Measurements from ENCODE around the gene ADCY3.

The ADCY3 gene

DNA sequence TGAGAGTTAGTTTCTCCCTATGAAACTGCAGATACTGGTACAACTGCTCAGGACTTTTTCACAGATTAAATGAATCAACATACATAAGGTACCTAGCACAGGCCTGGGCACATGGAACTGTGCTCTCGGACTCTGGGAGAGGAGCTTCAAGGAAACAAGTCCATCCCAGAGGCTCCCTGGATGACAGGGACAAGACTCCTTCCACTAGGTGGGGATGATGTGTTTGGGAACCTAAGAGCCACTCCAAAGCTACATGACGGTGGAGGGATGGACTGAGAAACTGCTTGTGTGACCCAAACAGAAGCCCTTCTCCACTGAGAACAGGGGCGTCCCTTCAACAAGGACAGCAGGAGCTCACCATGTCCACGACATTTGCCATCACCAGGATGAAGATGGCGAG is 89.7 kb downstream of the ADCY3 start:
- DNase-seq (ENCODE audit: low read depth), result peak; percentile 27

GRCh38 chr2:24828238-24828996 is 91.6 kb downstream of the ADCY3 start:
- DNase-seq (ENCODE audit: low read depth), result no peak

DNA sequence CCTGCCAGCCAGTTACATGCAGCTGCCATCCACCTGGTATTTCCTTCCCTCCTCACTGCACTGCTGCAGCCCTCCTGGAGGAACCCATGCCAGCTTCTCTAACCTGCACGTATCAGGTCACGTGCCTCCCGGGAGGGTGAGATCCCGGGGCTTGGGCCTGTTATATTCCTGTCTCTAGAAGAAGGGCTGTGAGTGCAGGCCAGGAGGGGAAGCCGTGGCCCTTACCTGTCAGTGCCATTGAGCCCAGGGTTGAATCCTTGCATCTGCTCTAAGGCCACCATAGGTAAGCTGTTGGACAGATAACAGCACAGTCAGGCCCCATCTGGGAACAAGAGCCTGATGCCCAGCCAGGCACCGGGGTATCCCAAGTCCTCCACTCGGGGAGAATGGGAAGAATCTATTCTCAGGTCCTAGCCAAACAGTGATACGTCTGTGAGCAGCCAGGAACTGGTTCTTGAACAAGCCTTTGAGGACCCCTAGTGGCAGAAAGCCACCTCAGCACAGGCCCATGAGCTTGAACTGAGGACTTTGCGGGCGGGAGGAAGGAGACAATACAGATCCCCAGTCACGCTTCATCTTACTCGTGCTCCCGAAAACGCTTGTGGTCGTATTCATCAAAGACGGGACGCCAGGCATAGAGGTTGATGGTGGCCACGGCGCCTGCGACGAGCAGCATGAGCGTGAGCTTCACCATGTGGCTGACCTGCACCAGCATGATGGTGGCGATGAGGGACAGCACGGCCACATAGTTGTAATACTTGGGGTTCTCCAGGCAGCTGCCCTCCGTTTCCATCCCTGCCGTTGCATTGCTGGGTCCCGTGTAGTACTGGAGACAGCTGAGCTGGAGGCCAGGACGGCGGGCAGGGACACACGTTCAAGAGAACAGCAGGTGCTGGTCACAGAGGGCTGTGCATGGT is 92.5 kb downstream of the ADCY3 start:
- DNase-seq (ENCODE audit: low read depth), result peak; percentile 84

- DNase-seq (ENCODE audit: low read depth), result no peak
Measured at GRCh38 chr2:24826773-24827145, 93.3 kb downstream of the ADCY3 start.

- no peak for DNase-seq (ENCODE audit: low read depth)
Measured at GRCh38 chr2:24825883-24826772, 93.9 kb downstream of the ADCY3 start.

DNA sequence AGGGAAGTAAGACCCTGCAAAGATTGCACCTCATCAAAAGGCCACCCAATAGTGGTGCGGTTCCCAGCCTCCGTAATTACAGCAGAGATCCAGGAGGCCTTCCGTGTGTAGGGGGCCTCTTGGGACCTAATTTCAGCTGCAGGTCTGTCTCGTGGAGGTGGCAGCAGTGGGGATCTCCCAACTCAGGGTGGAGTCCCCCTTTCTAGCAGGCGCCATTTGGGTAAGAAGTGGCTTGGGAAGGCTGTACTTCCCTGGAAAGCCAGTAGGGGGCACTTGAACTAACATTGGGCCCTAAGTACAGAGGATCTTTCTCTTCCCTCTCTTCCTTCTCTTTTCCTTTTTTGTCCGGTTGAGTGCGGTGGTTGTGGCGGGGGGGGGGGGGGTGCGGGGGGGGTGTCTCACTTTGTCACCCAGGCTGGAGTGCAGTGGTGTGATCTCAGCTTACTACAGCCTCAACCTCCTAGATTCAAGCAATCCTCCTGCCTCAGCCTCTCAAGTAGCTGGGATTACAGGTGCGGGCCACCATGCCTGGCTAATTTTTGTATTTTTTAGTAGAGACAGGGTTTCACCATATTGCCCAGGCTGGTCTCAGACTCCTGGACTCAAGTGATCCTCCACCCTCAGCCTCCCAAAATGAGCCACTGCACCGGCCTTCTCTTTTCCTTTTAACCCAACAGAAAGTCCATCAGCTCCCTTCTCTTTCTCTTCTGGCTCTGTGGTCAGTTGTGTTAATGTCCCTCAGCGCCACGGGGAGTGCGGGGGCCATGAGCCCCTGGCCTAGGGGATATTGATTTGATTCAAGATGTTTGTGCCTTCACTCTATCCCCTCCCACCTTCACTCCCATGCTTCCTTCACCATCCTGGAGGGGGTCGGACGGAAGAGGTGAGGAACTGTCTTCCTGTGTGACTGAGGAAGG is 94.8 kb downstream of the ADCY3 start:
- DNase-seq (ENCODE audit: low read depth), result no peak

DNA sequence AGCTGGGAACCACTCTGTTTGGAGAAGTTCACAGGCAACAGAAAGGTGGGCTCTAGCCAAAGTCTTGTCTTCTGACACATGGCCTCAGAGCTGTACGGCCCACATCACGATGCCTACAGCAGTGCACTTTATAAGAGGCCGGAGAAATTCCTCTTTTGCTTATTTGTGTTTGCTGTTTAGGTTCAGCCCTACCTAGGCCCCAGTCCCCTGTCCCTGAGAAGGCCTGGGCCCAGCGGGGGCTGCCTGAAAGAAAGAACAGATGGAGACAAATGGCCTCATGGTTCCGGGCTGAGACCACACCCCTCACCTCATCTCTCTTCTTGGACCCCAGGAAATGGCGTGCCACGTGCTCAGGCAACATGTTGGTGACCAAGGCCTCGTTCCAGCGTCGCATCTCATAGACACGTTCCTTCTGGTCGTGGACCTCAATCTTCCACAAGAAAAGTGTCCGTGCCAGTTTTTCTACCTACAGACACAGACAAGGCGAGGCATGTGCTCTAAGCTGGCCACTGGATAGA is 95.9 kb downstream of the ADCY3 start:
- DNase-seq (ENCODE audit: low read depth), result no peak

- no peak for DNase-seq (ENCODE audit: low read depth)
Measured at GRCh38 chr2:24822049-24822706, 97.9 kb downstream of the ADCY3 start.

- no peak for DNase-seq (ENCODE audit: low read depth)
Measured at GRCh38 chr2:24821433-24821891, 98.6 kb downstream of the ADCY3 start.

DNA sequence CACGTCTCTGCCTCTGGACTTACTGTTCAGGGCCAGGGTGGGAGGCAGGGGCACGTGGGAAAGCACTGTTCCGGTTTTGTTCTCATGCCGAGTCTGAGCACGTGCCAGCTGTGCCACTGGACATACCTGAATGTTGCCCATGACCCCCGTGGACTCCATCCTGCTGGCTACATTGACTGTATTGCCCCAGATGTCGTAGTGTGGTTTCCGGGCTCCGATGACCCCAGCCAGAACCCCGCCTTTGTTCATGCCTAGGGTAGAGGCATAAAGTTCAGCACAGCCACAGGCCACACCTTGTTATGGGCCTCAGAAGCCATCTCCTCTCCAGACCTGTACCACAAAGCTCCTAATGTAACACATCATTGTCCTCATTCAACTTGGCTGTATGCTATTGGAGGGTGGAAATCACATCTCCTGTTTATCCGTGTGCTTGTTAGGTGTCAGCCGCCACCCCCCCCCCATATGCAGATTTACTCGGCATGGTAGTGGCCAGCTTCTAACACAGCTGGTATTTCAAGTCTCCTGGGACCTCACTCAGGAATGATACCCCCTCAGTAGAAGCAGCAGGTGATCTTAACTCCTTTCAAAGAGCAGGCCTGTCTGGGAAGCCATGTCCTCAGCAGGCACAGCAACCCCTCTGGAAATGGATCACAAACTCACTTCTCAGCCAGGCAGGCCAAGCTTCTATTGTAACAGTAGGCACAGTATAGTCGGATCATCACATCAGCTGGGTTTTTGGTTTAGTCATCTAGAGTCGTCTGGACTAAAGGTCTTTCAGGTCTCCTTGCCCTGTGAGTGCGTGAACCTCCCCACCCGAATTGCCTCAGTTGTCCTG is 99.2 kb downstream of the ADCY3 start:
- DNase-seq (ENCODE audit: low read depth), result no peak

- DNase-seq (ENCODE audit: low read depth), result no peak
Measured at GRCh38 chr2:24820175-24820513, 99.9 kb downstream of the ADCY3 start.

DNA sequence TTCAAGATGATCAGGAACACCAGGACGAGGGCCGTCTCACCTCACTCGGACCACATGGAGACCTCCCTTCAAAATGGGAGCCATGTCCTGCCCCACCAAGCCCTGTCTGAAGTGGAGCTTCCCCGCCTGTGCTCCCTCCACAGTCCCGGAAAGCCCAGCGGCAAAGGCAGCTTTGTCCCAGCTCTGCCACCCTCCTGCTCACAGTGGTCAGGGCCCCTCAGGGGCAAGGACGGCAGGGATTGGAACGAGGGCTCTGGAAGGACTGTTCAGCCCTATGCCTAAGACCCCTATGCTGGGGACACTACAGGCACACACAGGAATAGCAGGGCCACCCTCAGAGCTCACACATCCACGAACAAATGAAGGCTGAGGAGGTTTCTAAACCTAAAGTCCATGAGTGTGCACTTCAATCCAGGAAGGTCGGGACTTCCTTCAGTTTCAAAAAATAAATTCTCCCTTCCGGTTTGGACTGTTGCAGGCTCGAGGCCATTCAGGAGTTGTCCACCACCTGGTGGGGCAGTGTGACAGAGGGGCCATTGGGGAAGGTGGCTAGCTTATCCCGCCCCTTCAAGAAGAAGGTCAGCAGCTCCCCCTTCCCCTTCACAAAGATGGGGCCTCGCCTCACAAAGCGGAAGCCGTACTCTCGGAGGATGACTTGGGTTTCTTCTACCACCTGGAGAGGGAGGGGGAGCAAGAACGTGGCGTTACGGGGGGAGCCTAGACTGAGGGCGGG is 100.4 kb downstream of the ADCY3 start:
- no peak for DNase-seq (ENCODE audit: low read depth)

GRCh38 chr2:24818721-24819167 is 101.3 kb downstream of the ADCY3 start:
- no peak for DNase-seq (ENCODE audit: low read depth)

GRCh38 chr2:24816884-24817283 is 103.2 kb downstream of the ADCY3 start:
- peak; percentile 30 for DNase-seq (ENCODE audit: low read depth)

DNA sequence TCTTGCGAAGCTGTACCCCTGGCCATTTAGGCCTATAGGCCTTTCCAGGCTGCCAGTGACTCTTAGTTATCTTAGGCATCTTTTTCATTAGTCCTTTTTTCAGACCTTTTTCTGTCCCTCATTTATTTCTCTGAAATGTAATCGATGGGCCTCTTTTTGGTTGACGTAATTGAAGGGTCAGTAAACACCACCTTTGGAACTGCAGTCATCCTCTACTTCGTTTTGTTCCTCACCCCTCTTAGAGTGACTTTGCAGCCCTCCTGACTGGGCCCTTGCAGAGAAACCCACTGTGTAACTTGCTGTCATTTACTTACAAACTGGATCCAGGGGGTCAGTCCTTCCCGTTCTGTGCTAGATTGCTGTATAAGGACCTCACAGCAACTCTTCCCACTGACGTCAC is 103.6 kb downstream of the ADCY3 start:
- DNase-seq (ENCODE audit: low read depth), result no peak

- DNase-seq (ENCODE audit: low read depth), result no peak
Measured at GRCh38 chr2:24815171-24815570, 104.9 kb downstream of the ADCY3 start.

GRCh38 chr2:24814516-24814915 is 105.5 kb downstream of the ADCY3 start:
- no peak for DNase-seq (ENCODE audit: low read depth)

- no peak for DNase-seq (ENCODE audit: low read depth)
Measured at GRCh38 chr2:24813691-24814137, 106.3 kb downstream of the ADCY3 start.
